Endothelial cell of umbilical vein (primary cell): ENCODE measurements around the gene OCEL1. TPM values are rescaled to one million over a fixed set of nuclear protein-coding genes. Genes with fewer than 3 reads are reported as not detected.

Experiments used
- BruUV-seq: library from RNA; stranded (reverse); fragments of 400-500 nt; replicated peaks from 2 replicates; lab custom pipeline; 2021; lab: Mats Ljungman, UMichigan
- CTCF ChIA-PET: fragments of 300-600, 350-600 bp; sonication (Branson Sonifier 250); formaldehyde crosslinking; loops from one replicate; lab custom pipeline; 2021; ENCODE audit warnings: antibody characterized with exemption, inconsistent platforms; lab: Charles Lee
- POLR2A ChIA-PET: fragments of 300-600, 350-600 bp; sonication (Branson Sonifier 250); formaldehyde crosslinking; loops from one replicate; lab custom pipeline; 2021; ENCODE audit warnings: antibody characterized with exemption, inconsistent platforms; lab: Charles Lee
- DNase-seq: peaks from one replicate; pipeline ENCODE4 v3.0.0-alpha.2; 2011; ENCODE audit warnings: low read depth, low spot score
- FAIRE-seq: peaks from 2 replicates; lab custom pipeline; 2011; peaks lifted over from hg19 to GRCh38; lab: Jason Lieb, UNC
- H2AFZ ChIP-seq: 2 replicates; pipeline ENCODE4 v1.6.0; 2012; ENCODE audit warnings: low read depth, low read length, control low read depth, inconsistent platforms
- H3K27ac ChIP-seq: 2 replicates; pipeline ENCODE4 v1.5.1; 2011; ENCODE audit warnings: low read depth, mild to moderate bottlenecking, control low read depth, low read length, moderate library complexity; ENCODE audit not compliant: insufficient read depth
- H3K27me3 ChIP-seq, 2 experiments: 2 replicates each; pipeline versions ENCODE4 v1.6.0 to v1.6.1; 2011; ENCODE audit warnings: low read length in 2 of 2, mixed read lengths in 1 of 2; ENCODE audit not compliant: control insufficient read depth in 2 of 2, insufficient read depth in 2 of 2
- H3K36me3 ChIP-seq, 2 experiments: 2 replicates in 1 of 2; 3 replicates in 1 of 2; pipeline ENCODE4 v1.5.1; 2011; ENCODE audit warnings: low read length in 2 of 2, mild to moderate bottlenecking in 1 of 2, moderate library complexity in 1 of 2; ENCODE audit not compliant: control insufficient read depth in 2 of 2, insufficient read depth in 2 of 2; ENCODE audit errors: extremely low read depth in 1 of 2
- H3K4me1 ChIP-seq: 3 replicates; pipeline ENCODE4 v1.5.1; 2011; ENCODE audit warnings: mild to moderate bottlenecking, low read length; ENCODE audit not compliant: control insufficient read depth, insufficient read depth; ENCODE audit errors: extremely low read depth
- H3K4me2 ChIP-seq: 2 replicates; pipeline ENCODE4 v1.6.1; 2011; ENCODE audit warnings: low read length, control low read depth, mixed read lengths; ENCODE audit not compliant: insufficient read depth
- H3K4me3 ChIP-seq, 3 experiments: fragments of 200-600 bp in 1 of 3; sonication (generic), shearing (Covaris generic) in 1 of 3; replicated peaks in 1 of 3; 2 replicates each; pipeline ENCODE4 v1.5.1; 2011 to 2016; ENCODE audit warnings: control low read depth in 3 of 3, low read length in 3 of 3, mild to moderate bottlenecking in 2 of 3, inconsistent platforms in 1 of 3, low read depth in 1 of 3, moderate library complexity in 1 of 3; ENCODE audit not compliant: insufficient read depth in 1 of 3
- H3K79me2 ChIP-seq: 2 replicates; pipeline ENCODE4 v1.6.0; 2012; ENCODE audit warnings: low read length, inconsistent platforms; ENCODE audit not compliant: control insufficient read depth, insufficient read depth
- H3K9ac ChIP-seq: replicated peaks from 2 replicates; pipeline ENCODE3; 2011; ENCODE audit warnings: low read length, control low read depth; ENCODE audit not compliant: insufficient read depth; ENCODE audit errors: extremely low read depth
- H3K9me1 ChIP-seq: replicated peaks from 3 replicates; pipeline ENCODE4 v1.6.0; 2011; ENCODE audit warnings: mild to moderate bottlenecking, low read length; ENCODE audit not compliant: control insufficient read depth, insufficient read depth; ENCODE audit errors: extremely low read depth
- H3K9me3 ChIP-seq: replicated peaks from 2 replicates; pipeline ENCODE4 v1.5.1; 2012; ENCODE audit warnings: low read length, inconsistent platforms; ENCODE audit not compliant: control insufficient read depth, insufficient read depth
- H4K20me1 ChIP-seq: replicated peaks from 2 replicates; pipeline ENCODE3; 2011; ENCODE audit warnings: mild to moderate bottlenecking, low read length; ENCODE audit not compliant: control insufficient read depth, insufficient read depth; ENCODE audit errors: extremely low read depth
- EZH2 ChIP-seq: IDR thresholded peaks from 2 replicates; pipeline ENCODE4 v1.6.1; 2012; ENCODE audit warnings: borderline replicate concordance, low read depth, mild to moderate bottlenecking, moderate library complexity, low read length, inconsistent platforms; ENCODE audit not compliant: severe bottlenecking
- FOS ChIP-seq: IDR thresholded peaks from 2 replicates; pipeline ENCODE4 v1.6.1; 2011; ENCODE audit warnings: mild to moderate bottlenecking, low read length, moderate library complexity, borderline replicate concordance; ENCODE audit not compliant: insufficient read depth
- GATA2 ChIP-seq: IDR thresholded peaks from 2 replicates; pipeline ENCODE4 v1.7.0; 2011; ENCODE audit warnings: low read depth, mild to moderate bottlenecking, moderate library complexity, mixed read lengths, low read length; ENCODE audit not compliant: insufficient read length, insufficient read depth
- JUN ChIP-seq: IDR thresholded peaks from 2 replicates; pipeline ENCODE4 v1.6.1; 2011; ENCODE audit warnings: borderline replicate concordance, low read depth; ENCODE audit not compliant: insufficient read length, insufficient read depth
- MYC ChIP-seq: IDR thresholded peaks from one replicate; pipeline ENCODE4 v1.6.1; 2011; ENCODE audit warnings: mild to moderate bottlenecking, low read depth, low read length
- POLR2A ChIP-seq: IDR thresholded peaks from 2 replicates; pipeline ENCODE4 v1.6.1; 2012; ENCODE audit warnings: low read depth, mild to moderate bottlenecking, control low read depth, low read length
- POLR2AphosphoS5 ChIP-seq: IDR thresholded peaks from 2 replicates; pipeline ENCODE4 v1.6.1; 2012; ENCODE audit warnings: low read depth, mild to moderate bottlenecking, control low read depth, low read length, moderate library complexity; ENCODE audit not compliant: insufficient read depth
- dilution Hi-C: fragments of 300-500 bp; cut with MboI; formaldehyde crosslinking; loops from one replicate; pipeline ENCODE4 v1.15.0; 2019; ENCODE audit warnings: low sequenced_read_pairs; ENCODE audit not compliant: extremely low pct_ligation_motif_present
- intact Hi-C: fragments of 100-400 bp; cut with micrococcal nuclease; formaldehyde crosslinking; loops from one replicate; pipeline ENCODE4 v1.10.0; 2022
- polyA plus RNA-seq, 4 experiments: library from polyadenylated mRNA; depleted of rRNA in 3 of 4; stranded (reverse) in 3 of 4; unstranded in 1 of 4; fragments of >200 nt; gene quantifications; 2 replicates each; pipeline versions ENCODE4 v1.2.1 to v1.2.3, GENCODE V29; 2011 to 2012; ENCODE audit warnings: missing spikeins in 1 of 4
- total RNA-seq: library from RNA; stranded (reverse); gene quantifications from 2 replicates; pipeline ENCODE4 v1.2.3, GENCODE V29; 2021
- TF ChIP-seq, protein P1 (sequence below): IDR thresholded peaks from 2 replicates; pipeline ENCODE4 v1.6.1; 2011; ENCODE audit not compliant: insufficient read depth, insufficient read length
- TF ChIP-seq, protein P2 (sequence below), 2 donors: IDR thresholded peaks; 1 replicate in 1 of 2; 2 replicates in 1 of 2; pipeline ENCODE4 v1.5.1; 2011; ENCODE audit warnings: low read length in 2 of 2, mild to moderate bottlenecking in 2 of 2, moderate library complexity in 2 of 2, control low read depth in 1 of 2, inconsistent platforms in 1 of 2, low read depth in 1 of 2; ENCODE audit not compliant: insufficient read depth in 1 of 2; ENCODE audit errors: extremely low read depth in 1 of 2

OCEL1 gene
- total and polyA plus RNA-seq, 2 donors (not counting 3 experiments of a cell fraction or from before 2014, with no cell fraction given) = 7.4 to 13.0 TPM

- no peak overlapping the region for H3K27ac ChIP-seq
- no peaks in the 10 kb centered on the region for H3K9me3 ChIP-seq
- H3K27me3 ChIP-seq = no peaks in the 10 kb centered on the region
- H3K79me2 ChIP-seq = no peaks in the 10 kb centered on the region
- peaks cover 10 to 60% of the 10 kb centered on the region in 2 experiments for H3K36me3 ChIP-seq
- POLR2A ChIA-PET = no interaction called here
- BruUV-seq = no TSS peak
- TF ChIP-seq EZH2 (no peak), MYC (no peak), JUN (no peak), FOS (no peak), POLR2AphosphoS5 (no peak), POLR2A (no peak), GATA2 (no peak)
- TF ChIP-seq, protein P1, sequence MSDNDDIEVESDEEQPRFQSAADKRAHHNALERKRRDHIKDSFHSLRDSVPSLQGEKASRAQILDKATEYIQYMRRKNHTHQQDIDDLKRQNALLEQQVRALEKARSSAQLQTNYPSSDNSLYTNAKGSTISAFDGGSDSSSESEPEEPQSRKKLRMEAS = no peak
- TF ChIP-seq, protein P2, sequence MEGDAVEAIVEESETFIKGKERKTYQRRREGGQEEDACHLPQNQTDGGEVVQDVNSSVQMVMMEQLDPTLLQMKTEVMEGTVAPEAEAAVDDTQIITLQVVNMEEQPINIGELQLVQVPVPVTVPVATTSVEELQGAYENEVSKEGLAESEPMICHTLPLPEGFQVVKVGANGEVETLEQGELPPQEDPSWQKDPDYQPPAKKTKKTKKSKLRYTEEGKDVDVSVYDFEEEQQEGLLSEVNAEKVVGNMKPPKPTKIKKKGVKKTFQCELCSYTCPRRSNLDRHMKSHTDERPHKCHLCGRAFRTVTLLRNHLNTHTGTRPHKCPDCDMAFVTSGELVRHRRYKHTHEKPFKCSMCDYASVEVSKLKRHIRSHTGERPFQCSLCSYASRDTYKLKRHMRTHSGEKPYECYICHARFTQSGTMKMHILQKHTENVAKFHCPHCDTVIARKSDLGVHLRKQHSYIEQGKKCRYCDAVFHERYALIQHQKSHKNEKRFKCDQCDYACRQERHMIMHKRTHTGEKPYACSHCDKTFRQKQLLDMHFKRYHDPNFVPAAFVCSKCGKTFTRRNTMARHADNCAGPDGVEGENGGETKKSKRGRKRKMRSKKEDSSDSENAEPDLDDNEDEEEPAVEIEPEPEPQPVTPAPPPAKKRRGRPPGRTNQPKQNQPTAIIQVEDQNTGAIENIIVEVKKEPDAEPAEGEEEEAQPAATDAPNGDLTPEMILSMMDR (IDR thresholded peaks at IDR 0.05; ENCODE audit: extremely low read depth in 1 of 2, insufficient read depth in 1 of 2, low read depth in 1 of 2, low read length in 2 of 2) = no peak
- DNase-seq (no peak), FAIRE-seq (no peak)
- dilution Hi-C loops = no loop called here
- intact Hi-C loops = no loop called here
- CTCF ChIA-PET = no interaction called here
- no peak overlapping the region for H3K4me3 ChIP-seq
- no peaks in the 10 kb centered on the region for H3K4me1 ChIP-seq
- H3K9me1 ChIP-seq = no peaks in the 10 kb centered on the region
- no peak overlapping the region for H3K4me2 ChIP-seq
- H3K9ac ChIP-seq = no peak overlapping the region
- H4K20me1 ChIP-seq = no peaks in the 10 kb centered on the region
- H2AFZ ChIP-seq = no peak overlapping the region
Observed at GRCh38 chr19:17197666-17198065, 28.4 kb upstream of the OCEL1 start.
